Measurements from ENCODE around the gene POMT1.

POMT1 gene

DNA sequence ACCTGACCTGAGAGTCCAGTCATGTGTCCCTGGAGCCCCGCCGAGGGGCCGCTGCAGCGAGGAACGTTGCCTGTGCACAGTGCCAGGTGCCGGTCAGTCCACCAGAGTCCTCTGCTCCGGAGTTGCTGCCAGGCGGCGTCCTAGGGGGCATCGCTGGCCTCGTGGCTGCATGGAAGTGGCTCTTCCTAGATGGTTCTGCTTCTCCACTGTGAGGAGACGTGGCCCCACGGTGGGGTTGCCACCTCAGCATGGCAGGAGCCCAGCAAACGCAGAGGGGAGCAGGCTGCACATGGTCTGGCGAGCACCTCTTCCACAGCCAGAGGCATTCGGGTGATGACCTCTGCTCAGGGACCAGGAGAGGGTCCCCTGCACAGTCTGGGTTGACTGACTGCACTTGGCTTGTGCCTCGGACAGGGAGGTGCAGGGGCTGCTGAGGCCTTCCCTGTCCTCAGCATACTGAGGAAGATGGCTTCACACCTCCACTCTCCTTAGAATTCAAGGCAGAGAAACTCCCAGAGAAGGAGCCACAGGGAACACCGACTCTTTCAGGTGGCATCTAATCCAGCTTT, 25.9 kb upstream of the POMT1 start:
- no peak for DNase-seq

DNA sequence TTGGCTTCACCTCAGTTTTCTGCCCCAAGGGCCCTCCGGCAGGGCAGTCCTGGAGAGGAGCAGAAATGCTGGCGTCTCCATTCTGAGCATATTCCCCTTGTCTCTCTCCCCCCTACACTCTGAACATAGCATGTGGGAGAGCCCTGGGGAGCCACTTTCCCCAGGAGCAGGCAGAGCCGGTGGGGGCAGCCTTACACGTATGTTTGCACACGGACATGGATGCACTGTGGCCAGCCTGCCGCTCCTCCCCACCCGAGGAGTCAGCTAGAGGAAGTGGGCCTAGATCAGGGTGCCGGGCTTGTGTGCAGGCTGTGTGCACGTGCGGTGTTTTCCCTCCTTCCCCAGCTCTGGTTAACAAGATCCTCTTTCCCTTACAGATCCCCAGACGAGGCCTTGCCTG, 25.4 kb upstream of the POMT1 start:
- DNase-seq, result no peak

DNA sequence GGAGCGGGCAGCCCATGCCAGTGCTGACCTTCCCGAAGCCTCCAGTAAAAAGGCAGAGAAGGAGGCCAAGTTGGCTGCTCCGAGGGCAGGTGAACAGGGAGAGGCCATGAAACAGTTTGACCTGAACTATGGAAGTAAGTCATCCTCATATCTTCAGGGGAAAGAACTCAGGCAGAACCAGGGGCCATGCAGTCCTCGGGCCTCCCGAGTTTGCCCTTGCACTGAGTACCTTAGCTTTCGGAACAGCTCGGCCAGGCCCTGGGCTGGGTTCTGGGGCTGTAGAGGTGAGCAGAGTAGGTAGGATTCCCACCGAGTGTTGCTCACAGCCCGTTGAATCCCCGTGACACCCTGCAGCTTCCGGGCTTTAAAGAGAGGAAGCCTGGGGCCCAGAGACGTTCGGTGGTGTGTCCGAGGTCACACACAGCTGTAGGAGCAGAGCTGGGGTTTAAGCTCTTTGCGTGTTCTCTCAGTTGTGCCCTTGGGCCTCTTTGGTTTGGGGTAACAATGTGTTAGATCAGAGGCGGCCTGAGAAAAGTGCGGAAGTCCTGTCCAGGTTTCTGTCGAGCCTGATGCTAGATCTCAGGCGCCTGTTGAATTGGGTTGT, 24.8 kb upstream of the POMT1 start:
- no peak for DNase-seq

DNA sequence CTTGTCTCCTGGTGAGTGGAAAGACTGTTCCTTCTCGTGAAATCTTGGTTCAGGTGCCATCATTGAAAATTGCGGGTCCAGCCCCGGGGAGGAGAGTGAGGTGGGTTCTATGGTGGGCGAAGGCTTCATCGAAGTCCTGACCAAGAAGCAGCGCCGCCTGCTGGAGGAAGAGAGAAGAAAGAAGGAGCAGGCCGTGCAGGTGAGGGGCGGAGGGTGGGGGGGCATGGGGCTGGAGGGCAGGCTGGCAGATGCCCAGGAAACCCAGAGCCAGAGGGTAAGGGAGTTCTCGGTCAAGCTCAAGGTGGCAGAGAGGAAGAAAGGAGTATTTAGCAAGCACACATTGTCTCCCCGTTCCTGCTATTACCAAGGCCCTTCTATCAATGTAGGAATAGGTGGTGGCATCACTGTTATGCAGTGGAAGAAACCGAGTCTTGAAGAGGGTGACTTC, 24.3 kb upstream of the POMT1 start:
- no peak for DNase-seq

DNA sequence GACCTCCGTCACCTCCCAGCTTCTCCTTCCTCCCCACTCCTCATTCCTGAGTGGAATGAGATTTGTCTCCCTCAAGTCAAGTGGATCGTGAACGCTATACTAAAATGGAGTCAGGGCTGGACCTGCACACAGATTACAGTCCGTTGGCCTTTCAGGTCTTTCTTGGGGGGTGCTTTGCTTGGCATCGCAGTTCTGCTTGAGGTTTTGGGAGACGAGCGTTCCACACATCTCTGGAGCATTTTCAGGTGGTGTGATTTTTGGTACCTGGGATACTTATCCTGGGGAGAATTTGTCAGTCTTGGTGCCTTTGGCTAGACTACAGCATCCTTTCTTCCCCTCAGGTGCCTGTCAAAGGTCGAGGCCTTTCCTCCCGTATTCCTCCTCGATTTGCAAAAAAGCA, 23.8 kb upstream of the POMT1 start:
- no peak for DNase-seq

DNA sequence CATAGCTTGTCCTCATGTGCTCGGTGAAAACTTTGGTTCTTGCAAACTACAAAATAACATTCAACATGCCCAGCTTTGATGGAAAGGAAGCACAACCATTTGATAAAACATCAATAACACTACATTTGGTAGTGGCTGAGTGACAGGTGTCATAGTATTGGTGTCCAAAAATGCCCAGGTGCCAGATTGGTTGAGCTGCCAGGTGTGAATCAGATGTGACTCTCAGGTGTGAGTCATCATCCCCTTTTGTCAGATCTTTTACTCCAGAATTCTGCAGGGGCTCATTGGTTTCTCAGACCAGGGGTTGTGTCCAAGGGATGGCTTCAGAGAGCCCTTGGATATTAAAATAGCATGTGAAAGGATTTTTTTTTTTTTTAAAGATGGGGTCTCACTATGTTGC, 22.5 kb upstream of the POMT1 start:
- DNase-seq, result no peak

DNA sequence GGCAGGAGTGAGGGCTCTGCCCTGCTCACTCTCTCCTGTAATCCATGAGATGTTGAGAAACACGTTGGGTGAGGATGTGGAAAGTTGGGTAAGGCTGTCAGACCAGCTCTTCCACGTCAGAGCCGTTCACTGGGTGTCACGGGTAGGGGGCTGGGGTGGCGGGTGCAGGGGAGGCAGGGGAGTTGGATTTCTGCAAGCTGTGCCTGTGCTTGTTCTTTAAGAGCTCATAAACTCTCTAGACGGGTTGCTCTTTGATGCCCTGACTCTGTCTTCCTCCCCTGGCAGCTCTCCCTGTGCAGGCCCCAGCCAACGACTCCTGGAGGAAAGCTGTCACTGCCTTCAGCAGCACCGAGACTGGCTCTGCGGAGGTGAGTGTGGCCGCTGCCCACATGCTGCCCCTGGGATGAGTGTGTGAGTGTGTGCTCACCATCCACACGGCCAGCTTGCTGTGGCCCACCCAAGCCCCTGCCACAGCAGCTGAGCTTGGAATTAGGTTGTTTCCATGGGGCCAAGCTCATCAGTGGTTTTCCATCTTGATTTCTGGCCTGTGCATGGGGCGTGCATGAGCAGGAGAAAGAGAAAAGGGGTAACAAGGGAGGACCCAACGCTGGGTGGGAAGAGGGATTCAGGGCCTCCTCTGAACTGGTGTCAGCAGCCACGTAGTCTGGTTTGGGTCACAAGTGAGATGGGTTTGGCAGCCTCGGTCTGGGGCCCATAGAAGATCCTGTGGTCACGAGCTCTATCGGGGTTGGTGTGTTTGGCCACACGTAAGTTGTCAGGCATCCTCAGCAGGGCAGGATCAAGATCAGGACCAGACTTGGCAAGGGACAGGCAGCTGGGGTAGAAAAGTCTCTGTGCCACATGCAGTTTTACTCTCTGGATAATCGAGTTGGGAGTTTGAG, 21.0 kb upstream of the POMT1 start:
- DNase-seq, result no peak

DNA sequence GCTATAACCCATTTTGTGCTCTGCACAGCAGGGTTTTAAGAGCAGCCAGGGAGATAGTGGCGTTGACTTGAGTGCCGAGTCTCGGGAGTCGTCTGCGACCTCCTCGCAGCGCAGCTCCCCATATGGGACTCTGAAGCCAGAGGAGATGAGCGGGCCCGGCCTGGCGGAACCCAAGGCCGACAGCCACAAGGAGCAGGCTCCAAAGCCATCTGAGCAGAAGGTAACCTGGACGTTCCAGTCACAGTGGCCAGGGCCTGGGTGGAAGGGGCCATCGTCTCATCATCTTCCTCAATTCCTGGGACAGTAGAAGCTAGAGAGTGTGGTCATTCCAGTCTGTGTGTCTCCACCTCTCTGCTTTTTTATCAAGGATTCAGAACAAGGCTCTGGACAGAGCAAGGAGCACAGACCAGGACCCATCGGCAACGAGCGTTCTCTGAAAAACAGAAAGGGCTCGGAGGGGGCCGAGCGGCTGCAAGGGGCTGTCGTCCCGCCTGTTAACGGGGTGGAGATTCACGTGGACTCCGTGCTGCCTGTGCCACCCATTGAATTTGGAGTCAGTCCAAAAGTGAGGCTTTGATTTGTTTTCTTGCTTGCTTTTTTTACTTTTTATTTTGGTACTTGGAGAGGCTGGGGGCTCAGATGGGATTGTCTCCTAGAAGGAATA, 20.2 kb upstream of the POMT1 start:
- DNase-seq, result no peak

DNA sequence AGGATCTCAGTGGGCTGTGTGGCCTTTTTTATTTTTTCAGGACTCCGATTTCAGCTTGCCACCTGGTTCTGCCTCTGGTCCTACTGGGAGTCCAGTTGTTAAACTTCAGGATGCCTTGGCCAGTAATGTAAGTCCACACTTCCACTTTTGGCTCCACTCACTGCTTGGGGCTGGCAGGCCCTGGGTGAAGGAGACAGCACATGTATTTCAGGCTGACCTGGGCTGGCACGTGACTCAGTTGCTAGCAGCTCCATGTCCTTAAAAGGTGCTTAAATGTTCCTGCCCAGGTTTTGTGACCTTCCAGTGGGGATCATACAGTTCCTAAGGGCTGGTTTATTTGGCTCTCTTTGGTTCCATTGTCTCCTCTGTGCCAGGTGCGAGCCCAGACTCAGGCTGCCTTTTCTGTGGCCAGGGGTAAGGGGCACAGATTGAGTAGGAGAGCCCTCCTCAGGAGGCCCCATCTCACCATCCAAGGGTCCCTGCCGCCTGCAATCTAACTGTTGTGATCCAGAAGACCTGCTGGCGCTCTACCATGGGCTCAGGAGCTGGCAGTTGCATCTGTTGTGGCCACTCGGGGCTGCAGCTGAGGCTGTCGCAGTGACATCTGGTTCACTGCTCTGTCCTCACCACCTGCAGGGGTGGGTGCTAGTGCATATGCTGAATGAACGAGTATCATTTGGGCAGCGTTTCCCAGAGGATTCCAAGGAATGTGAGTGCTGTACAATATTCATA, 19.2 kb upstream of the POMT1 start:
- no peak for DNase-seq

DNA sequence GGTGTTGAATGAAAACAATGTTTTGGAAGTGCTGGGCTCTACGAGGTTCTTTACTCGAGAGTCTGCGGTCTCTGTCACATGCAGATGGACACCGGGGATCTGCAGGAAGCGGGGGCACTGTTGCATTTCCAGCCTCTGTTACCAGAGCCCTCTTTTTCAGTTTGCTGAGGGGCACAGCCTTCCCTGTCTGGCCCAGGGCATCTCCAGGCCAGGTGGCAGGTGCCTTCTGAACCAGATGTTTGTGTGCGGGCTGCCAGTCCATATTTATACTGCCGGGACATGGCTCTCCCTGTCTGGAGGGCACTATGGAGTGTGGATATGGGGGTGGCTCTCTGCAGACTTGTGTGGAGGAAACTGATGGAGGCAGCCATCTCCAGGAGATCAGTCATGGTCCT, 18.7 kb upstream of the POMT1 start:
- DNase-seq, result no peak

DNA sequence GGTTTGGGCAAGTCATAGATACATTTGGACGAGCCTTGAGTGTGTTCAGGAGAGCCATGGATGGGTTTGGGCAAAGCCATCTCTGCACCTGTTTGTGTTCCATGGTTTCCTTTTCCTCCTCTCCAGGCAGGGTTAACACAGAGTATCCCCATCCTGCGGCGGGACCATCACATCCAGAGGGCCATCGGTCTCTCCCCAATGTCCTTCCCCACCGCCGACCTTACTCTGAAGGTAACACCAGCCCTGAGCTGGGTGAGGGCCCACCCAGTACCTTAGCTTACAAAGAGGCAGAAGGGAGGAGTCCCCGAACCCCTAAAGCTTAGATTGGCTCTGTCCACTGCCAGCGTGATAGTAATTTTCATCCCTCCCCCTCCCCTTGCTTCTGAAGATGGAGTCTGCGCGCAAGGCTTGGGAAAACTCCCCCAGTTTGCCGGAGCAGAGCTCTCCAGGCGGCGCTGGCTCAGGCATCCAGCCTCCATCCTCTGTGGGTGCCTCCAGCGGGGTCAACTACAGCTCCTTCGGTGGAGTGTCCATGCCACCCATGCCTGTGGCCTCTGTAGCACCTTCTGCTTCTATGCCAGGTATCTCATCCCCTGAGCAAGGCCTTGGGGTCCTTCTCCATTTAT, 18.0 kb upstream of the POMT1 start:
- DNase-seq, result no peak

DNA sequence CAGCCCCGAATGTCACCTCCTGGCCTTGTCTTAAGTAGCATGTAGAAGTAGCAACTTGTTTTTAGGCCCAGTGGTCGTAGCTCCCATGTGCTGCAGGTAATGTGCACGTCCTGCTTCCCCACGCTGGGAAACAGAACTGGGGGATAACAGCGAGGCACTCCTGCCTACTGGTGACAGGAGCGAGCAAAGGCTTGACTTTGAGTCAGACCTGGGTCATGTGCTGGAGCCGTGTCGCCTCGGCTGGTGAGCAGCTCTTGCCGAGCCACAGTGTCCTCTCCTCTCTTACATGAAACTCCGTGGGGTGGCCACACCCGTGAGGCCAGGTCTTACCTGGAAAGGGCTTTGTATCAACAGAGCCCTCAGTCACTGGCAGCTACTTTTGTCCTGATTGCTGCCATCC, 17.5 kb upstream of the POMT1 start:
- no peak for DNase-seq

DNA sequence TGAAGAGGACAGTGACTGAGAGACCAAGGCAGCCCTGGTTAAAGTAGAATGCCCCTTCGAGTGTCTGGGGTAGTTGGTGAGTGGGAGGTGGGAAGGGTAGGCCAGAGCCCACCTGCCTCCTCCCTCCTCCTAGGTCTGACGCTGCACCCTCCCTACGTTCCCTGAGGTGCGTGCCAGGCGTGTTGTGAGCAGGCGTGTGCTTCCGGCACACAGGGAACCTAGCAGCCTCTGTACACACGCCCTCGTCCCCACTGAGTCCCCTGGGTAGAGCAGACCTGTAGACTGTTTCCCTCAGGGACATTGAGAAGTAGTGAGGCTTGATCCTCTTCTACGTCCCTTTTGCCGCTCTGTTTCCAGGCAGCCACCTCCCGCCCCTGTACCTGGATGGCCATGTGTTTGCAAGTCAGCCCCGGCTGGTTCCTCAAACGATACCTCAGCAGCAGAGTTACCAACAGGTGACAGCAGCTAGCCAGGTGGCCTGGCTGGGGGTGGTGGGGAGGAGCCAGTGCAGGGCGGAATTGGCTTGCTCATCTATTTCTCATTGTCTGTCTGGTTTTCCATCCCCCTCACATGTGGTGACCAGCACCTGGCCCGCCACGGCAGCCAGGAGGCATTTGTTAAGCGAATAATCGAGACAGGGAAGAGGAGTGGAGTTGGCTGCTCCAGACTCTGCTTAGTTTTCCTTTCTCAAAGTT, 16.8 kb upstream of the POMT1 start:
- no peak for DNase-seq

DNA sequence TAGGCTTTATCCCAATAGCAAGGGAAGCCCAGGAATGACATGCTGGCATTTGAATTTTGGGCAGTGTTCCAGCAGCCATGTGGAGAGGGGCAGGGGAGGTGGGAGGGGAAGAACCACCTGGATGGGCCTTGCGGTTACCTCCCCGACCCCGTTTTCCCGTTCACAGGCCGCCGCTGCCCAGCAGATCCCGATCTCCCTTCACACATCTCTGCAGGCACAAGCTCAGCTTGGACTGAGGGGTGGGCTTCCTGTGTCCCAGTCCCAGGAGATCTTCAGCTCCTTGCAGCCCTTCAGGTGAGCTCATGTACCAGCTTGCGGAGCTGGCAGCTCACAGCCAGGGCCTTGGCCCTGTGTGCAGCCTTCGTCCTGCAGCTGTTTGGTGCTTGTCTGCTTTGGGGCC, 15.7 kb upstream of the POMT1 start:
- no peak for DNase-seq

DNA sequence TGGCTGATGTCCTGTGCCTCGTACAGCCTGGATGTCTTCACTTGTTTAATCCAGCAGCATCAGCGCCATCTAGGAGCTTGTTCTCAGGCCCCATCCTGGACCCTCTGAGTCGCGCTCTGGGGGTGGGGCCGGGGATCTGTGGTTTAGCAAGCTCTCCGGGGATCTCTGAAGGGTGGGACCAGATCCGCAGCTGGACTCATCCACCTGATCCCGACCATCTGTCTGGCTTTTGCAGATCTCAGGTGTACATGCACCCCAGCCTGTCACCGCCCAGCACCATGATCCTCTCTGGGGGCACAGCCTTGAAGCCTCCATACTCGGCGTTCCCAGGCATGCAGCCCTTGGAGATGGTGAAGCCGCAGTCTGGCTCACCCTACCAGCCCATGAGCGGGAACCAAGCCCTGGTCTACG, 15.1 kb upstream of the POMT1 start:
- DNase-seq, result no peak

DNA sequence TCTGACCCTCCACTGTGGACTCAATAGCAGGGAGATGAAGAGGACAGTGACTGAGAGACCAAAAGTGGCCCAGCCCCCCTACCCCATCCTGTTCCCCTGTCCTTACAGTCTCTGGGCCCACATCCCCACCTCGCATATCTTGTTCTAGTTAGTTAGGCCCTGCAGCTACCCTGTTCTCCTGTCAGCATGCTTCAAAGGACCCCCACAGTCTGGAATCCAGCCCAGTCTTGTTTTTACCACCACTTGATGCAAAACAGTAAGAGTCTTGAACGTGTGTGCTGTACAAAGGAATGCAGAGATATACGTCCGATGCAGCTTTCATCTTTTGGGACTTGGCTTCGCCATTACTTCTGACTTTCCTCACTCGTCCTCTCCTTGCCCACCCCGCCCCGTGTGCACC, 12.2 kb upstream of the POMT1 start:
- no peak for DNase-seq

DNA sequence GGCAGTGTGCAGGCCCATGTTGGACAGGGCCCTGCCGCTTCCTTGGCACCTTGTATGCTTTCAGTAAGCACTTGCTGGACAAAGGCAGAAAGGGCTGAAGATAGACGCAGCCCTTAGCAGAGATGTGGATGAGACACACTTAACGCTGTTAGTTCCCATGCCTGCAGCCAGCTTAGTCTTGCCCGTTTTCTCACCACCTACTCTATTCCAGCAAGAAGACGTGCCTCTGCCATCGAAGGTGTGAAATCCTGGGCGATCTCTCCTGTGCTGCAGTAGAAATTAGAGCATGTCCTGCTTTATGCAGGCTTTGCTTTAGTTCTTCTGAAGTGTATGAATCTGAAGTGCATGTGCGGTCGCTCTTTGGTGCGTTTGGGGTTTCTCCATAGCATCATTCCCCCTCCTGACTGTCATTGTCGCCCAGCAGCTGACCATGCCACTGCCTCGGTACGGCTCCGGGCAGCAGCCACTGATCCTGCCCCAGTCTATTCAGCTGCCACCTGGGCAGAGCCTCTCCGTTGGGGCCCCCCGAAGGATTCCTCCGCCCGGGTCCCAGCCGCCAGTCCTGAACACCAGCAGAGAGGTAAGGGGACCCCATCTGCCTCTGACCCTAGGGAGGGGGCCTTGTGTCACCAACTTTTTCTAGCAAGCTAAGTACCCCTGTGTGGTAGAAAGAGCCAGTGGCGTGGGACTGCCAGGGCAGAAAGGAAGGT, 11.6 kb upstream of the POMT1 start:
- DNase-seq, result no peak

DNA sequence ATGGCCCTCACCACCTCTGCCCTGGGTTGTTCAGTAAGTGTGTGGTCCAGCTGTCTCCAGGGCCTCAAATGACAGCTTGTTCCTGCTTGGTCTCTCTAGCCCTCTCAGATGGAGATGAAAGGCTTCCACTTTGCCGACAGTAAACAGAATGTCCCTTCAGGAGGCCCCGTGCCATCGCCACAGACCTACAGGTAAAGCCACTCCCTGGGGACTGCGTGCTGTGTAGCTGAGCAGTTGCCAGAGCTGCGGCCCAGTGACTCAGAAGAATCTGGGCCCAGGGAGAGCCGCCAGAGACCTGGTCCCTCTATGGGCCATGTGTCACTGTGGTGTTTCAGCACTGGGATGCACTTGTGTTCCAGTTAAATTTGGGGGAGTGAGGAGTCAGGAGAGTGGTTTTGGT, 10.6 kb upstream of the POMT1 start:
- DNase-seq, result no peak

DNA sequence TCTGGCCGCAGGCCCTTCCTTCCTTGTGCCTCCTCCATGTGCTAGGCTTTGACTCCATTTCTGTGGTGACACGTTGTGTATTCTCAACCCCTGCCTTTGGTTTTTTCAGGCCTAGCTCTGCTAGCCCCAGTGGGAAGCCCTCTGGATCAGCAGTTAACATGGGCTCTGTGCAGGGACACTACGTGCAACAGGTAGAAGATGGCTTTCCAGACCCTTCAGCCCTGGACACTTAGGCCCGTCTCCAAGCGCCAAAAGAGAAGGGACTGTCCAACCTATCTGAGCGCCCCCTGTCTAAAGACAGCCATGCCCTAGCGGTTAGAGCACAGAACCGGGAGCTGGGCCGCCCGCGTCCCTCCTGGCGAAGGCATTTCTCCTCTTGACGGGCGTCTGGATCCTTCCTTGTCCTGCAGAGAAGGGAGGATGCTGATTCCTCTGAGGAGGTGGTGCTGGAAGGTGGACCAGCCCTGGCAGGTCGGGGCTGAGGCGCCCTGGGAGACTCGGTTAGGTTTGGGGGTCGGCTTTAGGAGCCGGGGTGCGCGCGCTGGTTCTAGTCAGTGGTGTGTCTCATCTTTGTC, 8.3 kb upstream of the POMT1 start:
- no peak for DNase-seq

DNA sequence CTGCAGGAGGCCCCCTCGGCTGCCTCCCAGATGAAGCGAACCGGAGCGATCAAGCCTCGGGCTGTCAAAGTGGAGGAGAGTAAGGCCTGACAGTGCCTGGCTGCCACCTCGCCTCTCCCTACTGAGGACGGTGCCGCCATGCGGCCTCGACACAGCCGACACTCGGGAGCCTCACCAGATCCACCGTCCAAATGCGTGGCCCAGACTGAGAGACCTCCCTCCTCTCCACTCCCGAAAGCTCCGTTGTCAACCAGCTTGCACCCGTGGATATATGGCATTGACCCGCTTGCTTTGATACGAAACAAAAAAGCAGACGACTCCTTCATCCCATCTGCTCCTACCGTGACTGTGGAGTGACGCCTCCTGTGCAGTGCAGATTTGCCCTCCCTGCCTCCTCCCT, 6.9 kb upstream of the POMT1 start:
- DNase-seq, result no peak

DNA sequence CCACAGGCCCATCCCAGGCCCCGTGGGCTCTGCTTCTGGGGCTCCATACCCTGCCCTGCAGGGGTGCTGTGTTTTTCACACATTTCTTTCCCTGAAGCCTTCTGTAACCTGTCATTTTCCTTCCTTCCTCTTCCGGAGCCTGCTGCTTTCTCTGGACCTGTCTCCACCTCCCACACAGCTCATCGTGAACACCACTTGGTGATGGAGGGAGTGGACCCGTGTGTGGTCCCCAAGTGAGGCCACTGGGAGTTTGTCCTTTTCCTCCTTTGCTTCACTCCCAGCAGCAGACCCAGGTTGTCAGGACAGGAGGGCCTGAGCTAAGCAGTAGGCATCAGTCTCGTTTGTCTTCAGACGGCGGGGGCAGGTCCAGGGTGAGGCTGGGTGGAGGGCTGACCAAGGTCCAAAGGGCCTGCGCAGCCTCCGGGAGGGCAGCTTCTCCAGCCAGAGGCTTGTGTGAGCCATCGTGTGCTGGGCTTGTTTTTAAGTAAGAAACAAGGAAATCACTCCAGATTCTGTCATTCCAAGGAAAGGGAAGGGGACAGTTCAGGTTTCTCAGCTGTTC, 5.8 kb upstream of the POMT1 start:
- no peak for DNase-seq

Measured in SHP77 treated with DMSO at 0.1 percent for 48 hours (cell line).